Measurements from ENCODE around the gene PON1.

Gene PON1

GRCh38 chr7:95290166-95290830, 34.0 kb downstream of the PON1 start:
- Histone ChIP-seq H3K36me3 (peaks cover 4% of the 10 kb centered on the region; the same call in 1 of the 2 replicates), H3K9me3 (ENCODE audit: severe bottlenecking) (no peaks in the 10 kb centered on the region), H3K27me3 (ENCODE audit: insufficient read depth, low read depth, severe bottlenecking) (no peaks in the 10 kb centered on the region), H3K4me3 (ENCODE audit: low read depth, low read length) (no peak overlapping the region), H3K27ac (no peak overlapping the region)
- DNase-seq: no peak
- no peak for TF ChIP-seq CTCF (IDR thresholded peaks at IDR 0.05; ENCODE audit: low read depth, low read length)

- H3K4me3 ChIP-seq (ENCODE audit: low read depth, low read length): no peak overlapping the region
- H3K27me3 ChIP-seq (ENCODE audit: insufficient read depth, low read depth, severe bottlenecking): no peaks in the 10 kb centered on the region
- no peaks in the 10 kb centered on the region for H3K9me3 ChIP-seq (ENCODE audit: severe bottlenecking)
- peaks cover 4% of the 10 kb centered on the region; the same call in 1 of the 2 replicates for H3K36me3 ChIP-seq
- H3K27ac ChIP-seq: no peak overlapping the region
- no peak for DNase-seq
- no peak for TF ChIP-seq CTCF (IDR thresholded peaks at IDR 0.05; ENCODE audit: low read depth, low read length)
Observed at GRCh38 chr7:95286096-95286495, 38.2 kb downstream of the PON1 start.

- TF ChIP-seq CTCF (IDR thresholded peaks at IDR 0.05; ENCODE audit: low read depth, low read length): no peak
- Histone ChIP-seq H3K9me3 (ENCODE audit: severe bottlenecking) (no peaks in the 10 kb centered on the region), H3K4me3 (ENCODE audit: low read depth, low read length) (no peak overlapping the region), H3K27me3 (ENCODE audit: insufficient read depth, low read depth, severe bottlenecking) (no peaks in the 10 kb centered on the region), H3K27ac (no peak overlapping the region), H3K36me3 (peaks cover 5% of the 10 kb centered on the region)
- DNase-seq: no peak
Observed at GRCh38 chr7:95279417-95279816, 44.9 kb downstream of the PON1 start.

- no peaks in the 10 kb centered on the region for H3K9me3 ChIP-seq (ENCODE audit: severe bottlenecking)
- H3K4me3 ChIP-seq (ENCODE audit: low read depth, low read length): no peak overlapping the region
- no peak overlapping the region for H3K27ac ChIP-seq
- no peak for TF ChIP-seq CTCF (IDR thresholded peaks at IDR 0.05; ENCODE audit: low read depth, low read length)
- peaks cover 8% of the 10 kb centered on the region for H3K36me3 ChIP-seq
- DNase-seq: no peak
- no peaks in the 10 kb centered on the region for H3K27me3 ChIP-seq (ENCODE audit: insufficient read depth, low read depth, severe bottlenecking)
Observed at GRCh38 chr7:95276114-95276513, 48.2 kb downstream of the PON1 start.

GRCh38 chr7:95269640-95270039, 54.7 kb downstream of the PON1 start:
- no peak for TF ChIP-seq CTCF (IDR thresholded peaks at IDR 0.05; ENCODE audit: low read depth, low read length)
- no peak overlapping the region for H3K4me3 ChIP-seq (ENCODE audit: low read depth, low read length)
- H3K27ac ChIP-seq: no peak overlapping the region
- H3K9me3 ChIP-seq (ENCODE audit: severe bottlenecking): no peaks in the 10 kb centered on the region
- no peak for DNase-seq
- H3K27me3 ChIP-seq (ENCODE audit: insufficient read depth, low read depth, severe bottlenecking): no peaks in the 10 kb centered on the region
- H3K36me3 ChIP-seq: peaks cover 4% of the 10 kb centered on the region

GRCh38 chr7:95267754-95268153, 56.6 kb downstream of the PON1 start:
- H3K9me3 ChIP-seq (ENCODE audit: severe bottlenecking): no peaks in the 10 kb centered on the region
- no peak overlapping the region for H3K4me3 ChIP-seq (ENCODE audit: low read depth, low read length)
- no peak overlapping the region for H3K27ac ChIP-seq
- no peak for TF ChIP-seq CTCF (IDR thresholded peaks at IDR 0.05; ENCODE audit: low read depth, low read length)
- no peaks in the 10 kb centered on the region for H3K27me3 ChIP-seq (ENCODE audit: insufficient read depth, low read depth, severe bottlenecking)
- DNase-seq: no peak
- H3K36me3 ChIP-seq: no peaks in the 10 kb centered on the region

Data from WERI-Rb-1 (cell line).